ENCODE data around the gene KCNIP3. TPM values are rescaled to one million over a fixed set of nuclear protein-coding genes. Genes with fewer than 3 reads are reported as not detected.

The KCNIP3 gene
- total RNA-seq, 1 experiment from 2014 or later: 4.5 TPM

- CTCF ChIA-PET: interaction anchor here (0.6 kb wide), 1 partner anchor 116 kb away, joined by 3 read pairs; no protein-coding TSS in a partner anchor
- no peaks in the 10 kb centered on the region for H3K27me3 ChIP-seq (ENCODE audit: insufficient read depth, low read depth)
- intact Hi-C loops (cut with micrococcal nuclease; ENCODE audit: unreplicated experiment): no loop called here
Measured at GRCh38 chr2:95326433-95327140, 29.4 kb downstream of the KCNIP3 start.

GRCh38 chr2:95327861-95328260 lies 30.7 kb downstream of the KCNIP3 start:
- ChIA-PET POLR2A (ENCODE audit: unreplicated experiment) (no interaction called here), CTCF (interaction anchor here (1.0 kb wide), 1 partner anchor 97 kb away, joined by 3 read pairs; no protein-coding TSS in a partner anchor)
- no peaks in the 10 kb centered on the region; the same call in 1 of the 2 replicates for H3F3A ChIP-seq (ENCODE audit: insufficient read depth, low read depth)
- H2AFZ ChIP-seq: no peak overlapping the region
- no peaks in the 10 kb centered on the region for H3K4me1 ChIP-seq (replicated peaks; ENCODE audit: insufficient read depth)
- BruUV-seq (replicated peaks): no TSS peak
- no peak overlapping the region for H3K4me3 ChIP-seq
- H3K4me2 ChIP-seq: no peak overlapping the region
- no peaks in the 10 kb centered on the region for H4K20me1 ChIP-seq (ENCODE audit: insufficient read depth)
- no peaks in the 10 kb centered on the region; the same call in 1 of the 2 replicates for H3K9me3 ChIP-seq (ENCODE audit: insufficient read depth, low read depth)
- no peak for DNase-seq
- no peaks in the 10 kb centered on the region for H3K9me2 ChIP-seq (ENCODE audit: insufficient read depth)
- H3K27ac ChIP-seq: no peak overlapping the region
- H3K36me3 ChIP-seq (ENCODE audit: low read depth): no peaks in the 10 kb centered on the region
- no peaks in the 10 kb centered on the region for H3K27me3 ChIP-seq (ENCODE audit: insufficient read depth, low read depth)
- intact Hi-C loops (cut with micrococcal nuclease; ENCODE audit: unreplicated experiment): no loop called here
- TF ChIP-seq CTCF (conservative IDR thresholded peaks at IDR 0.05) (no peak), EZH2 (IDR thresholded peaks at IDR 0.05; ENCODE audit: low read depth) (no peak)
- H3K79me2 ChIP-seq (ENCODE audit: low read depth): no peaks in the 10 kb centered on the region

More at GRCh38 chr2:95326433-95327140, 29.4 kb downstream of the KCNIP3 start:
- no peak overlapping the region for H3K27ac ChIP-seq
- no peak overlapping the region for H3K4me3 ChIP-seq
- H2AFZ ChIP-seq: no peak overlapping the region
- POLR2A ChIA-PET (ENCODE audit: unreplicated experiment): no interaction called here
- H3K79me2 ChIP-seq (ENCODE audit: low read depth): no peaks in the 10 kb centered on the region
- no peaks in the 10 kb centered on the region; the same call in 1 of the 2 replicates for H3F3A ChIP-seq (ENCODE audit: insufficient read depth, low read depth)
- H3K36me3 ChIP-seq (ENCODE audit: low read depth): no peaks in the 10 kb centered on the region
- H3K4me2 ChIP-seq: no peak overlapping the region
- H3K4me1 ChIP-seq (replicated peaks; ENCODE audit: insufficient read depth): no peaks in the 10 kb centered on the region
- no peak for TF ChIP-seq EZH2 (IDR thresholded peaks at IDR 0.05; ENCODE audit: low read depth)
- TF ChIP-seq CTCF (conservative IDR thresholded peaks at IDR 0.05): no peak
- H4K20me1 ChIP-seq (ENCODE audit: insufficient read depth): no peaks in the 10 kb centered on the region
- no peaks in the 10 kb centered on the region for H3K9me2 ChIP-seq (ENCODE audit: insufficient read depth)
- H3K9me3 ChIP-seq (ENCODE audit: insufficient read depth, low read depth): no peaks in the 10 kb centered on the region; the same call in 1 of the 2 replicates
- no TSS peak for BruUV-seq (replicated peaks)
- DNase-seq: no peak

- TF ChIP-seq EZH2 (IDR thresholded peaks at IDR 0.05; ENCODE audit: low read depth) (no peak), CTCF (conservative IDR thresholded peaks at IDR 0.05) (no peak)
- Histone ChIP-seq H2AFZ (no peak overlapping the region), H3K9me3 (ENCODE audit: insufficient read depth, low read depth) (no peaks in the 10 kb centered on the region; the same call in 1 of the 2 replicates), H3K79me2 (ENCODE audit: low read depth) (no peaks in the 10 kb centered on the region), H3K9me2 (ENCODE audit: insufficient read depth) (no peaks in the 10 kb centered on the region), H3K27me3 (ENCODE audit: insufficient read depth, low read depth) (no peaks in the 10 kb centered on the region), H3K4me3 (no peak overlapping the region), H4K20me1 (ENCODE audit: insufficient read depth) (no peaks in the 10 kb centered on the region), H3F3A (ENCODE audit: insufficient read depth, low read depth) (no peaks in the 10 kb centered on the region; the same call in 1 of the 2 replicates), H3K4me2 (no peak overlapping the region), H3K4me1 (replicated peaks; ENCODE audit: insufficient read depth) (no peaks in the 10 kb centered on the region), H3K27ac (no peak overlapping the region), H3K36me3 (ENCODE audit: low read depth) (no peaks in the 10 kb centered on the region)
- no peak for DNase-seq
- intact Hi-C loops (cut with micrococcal nuclease; ENCODE audit: unreplicated experiment): no loop called here
- ChIA-PET CTCF (interaction anchor here (1.0 kb wide), 1 partner anchor 97 kb away, joined by 3 read pairs; no protein-coding TSS in a partner anchor), POLR2A (ENCODE audit: unreplicated experiment) (no interaction called here)
- no TSS peak for BruUV-seq (replicated peaks)
Measured at GRCh38 chr2:95328358-95329125, 31.4 kb downstream of the KCNIP3 start.
